B cell (primary cell): ENCODE data around the gene CATSPERB. TPM values are rescaled to one million over a fixed set of nuclear protein-coding genes. Genes with fewer than 3 reads are reported as not detected.
"Not testable (repeated sequence)": the region's sequence is repeated elsewhere in the genome, so short reads cannot be mapped to it uniquely, and the experiment has no call there.

Source experiments
- ATAC-seq: fragments of 200-7000 bp; cut with Tn5 transposase; one replicate; pipeline ENCODE4 v1.10.0; 2021; ENCODE audit warnings: low read depth, mild to moderate bottlenecking, moderate number of reproducible peaks, moderate library complexity
- CTCF ChIA-PET: fragments of 350-600 bp; sonication (Branson Sonifier 250); formaldehyde crosslinking; loops from one replicate; lab custom pipeline; 2021; ENCODE audit warnings: antibody characterized with exemption, inconsistent platforms; lab: Charles Lee
- POLR2A ChIA-PET: fragments of 350-600 bp; sonication (Branson Sonifier 250); formaldehyde crosslinking; loops from one replicate; lab custom pipeline; 2021; ENCODE audit warnings: antibody characterized with exemption; lab: Charles Lee
- DNase-seq: peaks from one replicate; pipeline ENCODE4 v3.0.0; 2013
- H2AFZ ChIP-seq: 2 replicates; pipeline ENCODE4 v1.6.1; 2012; ENCODE audit warnings: mild to moderate bottlenecking, low read depth, low read length; ENCODE audit not compliant: insufficient read depth, poor library complexity, severe bottlenecking
- H3K27ac ChIP-seq, 2 donors: 1 replicate in 1 of 2; 2 replicates in 1 of 2; pipeline ENCODE4 v1.5.1; 2012 to 2013; ENCODE audit warnings: low read length in 2 of 2, mild to moderate bottlenecking in 2 of 2, moderate library complexity in 1 of 2
- H3K27me3 ChIP-seq, 4 experiments: fragments of 200-600 bp in 1 of 4; sonication (generic) in 1 of 4; replicated peaks in 1 of 4; 1 replicate in 2 of 4; 2 replicates in 2 of 4; pipeline versions ENCODE4 v1.6.1 to v1.7.0; 2013 to 2016; ENCODE audit warnings: low read length in 3 of 4, mild to moderate bottlenecking in 2 of 4, mixed read lengths in 1 of 4, moderate library complexity in 1 of 4; ENCODE audit not compliant: insufficient read depth in 4 of 4, control insufficient read depth in 3 of 4; ENCODE audit errors: control extremely low read depth in 1 of 4
- H3K36me3 ChIP-seq, 2 experiments: replicated peaks in 1 of 2; 1 replicate in 1 of 2; 2 replicates in 1 of 2; pipeline versions ENCODE4 v1.6.1 to v1.7.1; 2013; ENCODE audit warnings: low read length in 1 of 2; ENCODE audit not compliant: insufficient read depth in 2 of 2, control insufficient read depth in 1 of 2; ENCODE audit errors: control extremely low read depth in 1 of 2, extremely low read depth in 1 of 2
- H3K4me1 ChIP-seq, 2 donors: fragments of 200-600 bp in 1 of 2; sonication (generic) in 1 of 2; 1 replicate in 1 of 2; 2 replicates in 1 of 2; pipeline versions ENCODE4 v1.5.1 to v1.6.1; 2013 to 2017; ENCODE audit warnings: low read length in 2 of 2; ENCODE audit not compliant: control insufficient read depth in 2 of 2, insufficient read depth in 2 of 2
- H3K4me2 ChIP-seq: replicated peaks from 2 replicates; pipeline ENCODE3; 2012; ENCODE audit warnings: mild to moderate bottlenecking, low read depth, low read length; ENCODE audit not compliant: poor library complexity, severe bottlenecking
- H3K4me3 ChIP-seq, 5 experiments: fragments of 200-600 bp in 1 of 5; sonication (generic) in 1 of 5; 1 replicate in 3 of 5; 2 replicates in 2 of 5; pipeline versions ENCODE4 v1.5.1 to v1.7.0; 2011 to 2016; ENCODE audit warnings: low read length in 4 of 5, mild to moderate bottlenecking in 4 of 5, low read depth in 2 of 5, control low read depth in 1 of 5, moderate library complexity in 1 of 5; ENCODE audit not compliant: insufficient read depth in 1 of 5; ENCODE audit errors: control extremely low read depth in 1 of 5, extremely low read depth in 1 of 5
- H3K79me2 ChIP-seq: fragments of 200-600 bp; sonication (generic); one replicate; pipeline ENCODE4 v1.6.0; 2016; ENCODE audit warnings: low read length; ENCODE audit not compliant: control insufficient read depth, insufficient read depth
- H3K9ac ChIP-seq: fragments of 200-600 bp; sonication (generic); 2 replicates; pipeline ENCODE4 v1.6.1; 2017; ENCODE audit warnings: mild to moderate bottlenecking, low read length, moderate library complexity
- H3K9me3 ChIP-seq, 3 donors: one replicate each; pipeline versions ENCODE4 v1.6.1 to v1.7.1; 2013; ENCODE audit warnings: low read length in 2 of 3; ENCODE audit not compliant: control insufficient read depth in 2 of 3, insufficient read depth in 1 of 3; ENCODE audit errors: control extremely low read depth in 1 of 3
- H4K20me1 ChIP-seq: 2 replicates; pipeline ENCODE4 v1.6.0; 2012; ENCODE audit warnings: mild to moderate bottlenecking, low read length; ENCODE audit not compliant: insufficient read depth, control insufficient read depth, poor library complexity, severe bottlenecking
- H3K27ac Mint-ChIP-seq: one replicate; pipeline ENCODE4 v1.8.0; 2021; ENCODE audit warnings: mixed read lengths
- H3K27me3 Mint-ChIP-seq: one replicate; pipeline ENCODE4 v1.8.0; 2021; ENCODE audit warnings: mixed read lengths
- H3K4me1 Mint-ChIP-seq: one replicate; pipeline ENCODE4 v1.8.0; 2021; ENCODE audit warnings: mixed read lengths
- H3K4me3 Mint-ChIP-seq: one replicate; pipeline ENCODE4 v1.8.0; 2021; ENCODE audit warnings: mixed read lengths
- H3K9me3 Mint-ChIP-seq: one replicate; pipeline ENCODE4 v1.8.0; 2022; ENCODE audit warnings: mixed read lengths; ENCODE audit not compliant: insufficient read depth
- EZH2 ChIP-seq: IDR thresholded peaks from 2 replicates; pipeline ENCODE4 v1.6.1; 2012; ENCODE audit warnings: borderline replicate concordance, low read depth, mild to moderate bottlenecking, moderate library complexity, low read length; ENCODE audit not compliant: insufficient read depth, poor library complexity, severe bottlenecking
- WGBS: methylation state at CpG from one replicate; pipeline ENCODE4 v1.1.5; 2013; ENCODE audit warnings: missing lambda C conversion rate; ENCODE audit not compliant: insufficient coverage; 5-methylcytosine and 5-hydroxymethylcytosine counted together
- intact Hi-C: fragments of 100-400 bp; cut with micrococcal nuclease; formaldehyde crosslinking; loops from one replicate; pipeline ENCODE4 v1.10.0; 2022
- polyA plus RNA-seq: library from polyadenylated mRNA; depleted of rRNA; stranded (reverse); fragments of >200 nt; gene quantifications from 2 replicates; pipeline ENCODE4 v1.2.3, GENCODE V29; 2012
- total RNA-seq, 2 donors: library from RNA; stranded (reverse); fragments of 120-200 nt in 1 of 2; gene quantifications; 1 replicate in 1 of 2; 2 replicates in 1 of 2; pipeline versions ENCODE4 v1.2.3 to v1.2.4, GENCODE V29; 2013 to 2022
- TF ChIP-seq, protein P1 (sequence below): fragments of 200-600 bp; IDR thresholded peaks from one replicate; pipeline ENCODE4 v1.8.0; 2022; ENCODE audit warnings: antibody characterized with exemption, mild to moderate bottlenecking

The CATSPERB gene
- total and polyA plus RNA-seq, 2 donors (not counting 1 experiment from before 2014, with no cell fraction given), result 0.12 to 0.18 TPM

DNA sequence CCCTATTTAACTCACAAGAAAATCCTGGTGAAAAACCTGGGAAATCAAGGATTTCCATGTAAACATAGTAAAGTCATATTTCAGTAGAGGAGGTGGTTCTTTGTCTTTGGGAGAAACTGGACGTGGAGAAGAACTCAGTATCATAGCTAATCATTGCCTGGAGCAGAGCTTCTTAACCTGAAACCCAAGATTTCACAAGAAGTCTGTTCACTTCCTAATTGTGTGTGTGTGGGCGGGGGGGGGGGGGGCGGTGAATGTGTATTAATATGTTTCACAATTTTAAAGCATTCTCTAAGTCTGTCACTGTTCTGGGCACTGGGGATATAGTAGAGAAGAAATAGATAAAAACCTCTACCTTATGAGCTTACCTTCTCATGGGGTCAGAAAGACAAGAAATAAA is 125.0 kb downstream of the CATSPERB start:
- Mint-ChIP-seq H3K27me3 (peaks cover 20% of the 10 kb centered on the region), H3K27ac (no peak overlapping the region), H3K4me3 (no peak overlapping the region), H3K9me3 (no peaks in the 10 kb centered on the region), H3K4me1 (no peaks in the 10 kb centered on the region)
- Histone ChIP-seq H3K27ac (no peak overlapping the region), H2AFZ (no peak overlapping the region), H3K79me2 (no peaks in the 10 kb centered on the region), H3K9me3 (peaks cover 0 to 1% (median 0%) of the 10 kb centered on the region in 3 donors), H3K27me3 (no peaks in the 10 kb centered on the region), H3K4me1 (no peaks in the 10 kb centered on the region), H3K4me2 (no peak overlapping the region), H3K9ac (no peak overlapping the region), H4K20me1 (no peaks in the 10 kb centered on the region), H3K4me3 (no peak overlapping the region), H3K36me3 (no peaks in the 10 kb centered on the region)
- TF ChIP-seq, protein P1, sequence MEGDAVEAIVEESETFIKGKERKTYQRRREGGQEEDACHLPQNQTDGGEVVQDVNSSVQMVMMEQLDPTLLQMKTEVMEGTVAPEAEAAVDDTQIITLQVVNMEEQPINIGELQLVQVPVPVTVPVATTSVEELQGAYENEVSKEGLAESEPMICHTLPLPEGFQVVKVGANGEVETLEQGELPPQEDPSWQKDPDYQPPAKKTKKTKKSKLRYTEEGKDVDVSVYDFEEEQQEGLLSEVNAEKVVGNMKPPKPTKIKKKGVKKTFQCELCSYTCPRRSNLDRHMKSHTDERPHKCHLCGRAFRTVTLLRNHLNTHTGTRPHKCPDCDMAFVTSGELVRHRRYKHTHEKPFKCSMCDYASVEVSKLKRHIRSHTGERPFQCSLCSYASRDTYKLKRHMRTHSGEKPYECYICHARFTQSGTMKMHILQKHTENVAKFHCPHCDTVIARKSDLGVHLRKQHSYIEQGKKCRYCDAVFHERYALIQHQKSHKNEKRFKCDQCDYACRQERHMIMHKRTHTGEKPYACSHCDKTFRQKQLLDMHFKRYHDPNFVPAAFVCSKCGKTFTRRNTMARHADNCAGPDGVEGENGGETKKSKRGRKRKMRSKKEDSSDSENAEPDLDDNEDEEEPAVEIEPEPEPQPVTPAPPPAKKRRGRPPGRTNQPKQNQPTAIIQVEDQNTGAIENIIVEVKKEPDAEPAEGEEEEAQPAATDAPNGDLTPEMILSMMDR, result no peak
- no peak for TF ChIP-seq EZH2
- intact Hi-C loops, result no loop called here
- ChIA-PET CTCF (no interaction called here), POLR2A (no interaction called here)
- ATAC-seq, result no peak
- 80% methylated on average over 1 of the region's 3 CpGs for whole genome bisulfite sequencing
- no peak for DNase-seq

DNA sequence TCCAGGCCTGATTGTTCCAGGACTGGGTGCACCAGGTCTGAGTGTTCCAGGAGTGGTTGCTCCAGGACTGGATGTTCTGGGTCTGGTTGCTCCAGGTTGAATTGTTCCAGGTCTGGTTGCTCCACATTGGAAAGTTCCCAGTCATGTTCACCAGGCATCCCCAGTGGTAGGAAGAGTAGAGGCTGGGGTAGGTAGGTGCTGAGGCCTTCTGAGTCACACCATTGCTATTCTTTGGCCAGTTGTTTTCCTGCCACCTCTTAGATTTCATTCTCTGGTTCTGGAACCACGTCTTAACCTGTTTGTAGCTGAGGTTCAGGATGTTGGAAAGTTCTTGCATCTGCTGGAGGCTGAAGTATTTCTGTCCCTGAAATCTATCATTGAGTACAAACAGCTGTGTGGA is 127.3 kb downstream of the CATSPERB start:
- H3K9me3 ChIP-seq, H2AFZ ChIP-seq, H3K4me2 ChIP-seq, CTCF ChIA-PET, H3K4me3 ChIP-seq, H3K4me1 ChIP-seq, H3K4me3 Mint-ChIP-seq, H3K79me2 ChIP-seq, ATAC-seq, H4K20me1 ChIP-seq, H3K9ac ChIP-seq, H3K36me3 ChIP-seq, POLR2A ChIA-PET, H3K27ac ChIP-seq, H3K9me3 Mint-ChIP-seq, H3K27ac Mint-ChIP-seq, DNase-seq, H3K4me1 Mint-ChIP-seq, intact Hi-C loops, H3K27me3 ChIP-seq: not testable (repeated sequence)
- 60% methylated on average over 1 of the region's 1 CpG for WGBS
- peaks cover 32% of the 10 kb centered on the region for H3K27me3 Mint-ChIP-seq
